ENCODE results near the gene RYR3.

GRCh38 chr15:33679061-33679460 lies 368.3 kb downstream of the RYR3 start:
- TF ChIP-seq CTCF (IDR thresholded peaks at IDR 0.05), result no peak
- no peak for TF ChIP-seq POLR2A (IDR thresholded peaks at IDR 0.05; ENCODE audit: low read depth)
- no peak for TF ChIP-seq EP300 (IDR thresholded peaks at IDR 0.05)

Data from esophagus muscularis mucosa (tissue), 4 donors.